GM19099 (cell line): ENCODE results near the gene PEBP1.
A peak's percentile ranks its signal among the peaks of the same experiment; 100 is the strongest.

ENCODE experiments used
- POLR2A ChIP-seq: IDR thresholded peaks from 3 replicates; pipeline ENCODE4 v1.6.1; 2011; ENCODE audit warnings: low read depth; ENCODE audit not compliant: insufficient read length; ENCODE audit errors: extremely low read depth

Gene PEBP1

GRCh38 chr12:118135788-118136558 is at the start of gene PEBP1:
PEBP1 (plus strand) TSS chr12:118136124; CDS start chr12:118136210, 86 bp downstream.
- TF ChIP-seq POLR2A, result peak; percentile 88

- TF ChIP-seq POLR2A, result no peak
Measured at GRCh38 chr12:118089782-118090181, 46.1 kb upstream of the PEBP1 start.

- TF ChIP-seq POLR2A, result no peak
Measured at GRCh38 chr12:118094039-118094438, 41.9 kb upstream of the PEBP1 start.

- TF ChIP-seq POLR2A, result no peak
Measured at GRCh38 chr12:118098401-118098800, 37.5 kb upstream of the PEBP1 start.

GRCh38 chr12:118098911-118099671 is 36.8 kb upstream of the PEBP1 start:
- no peak for TF ChIP-seq POLR2A

GRCh38 chr12:118101051-118101450 is 34.9 kb upstream of the PEBP1 start:
- TF ChIP-seq POLR2A, result no peak

GRCh38 chr12:118102070-118102469 is 33.9 kb upstream of the PEBP1 start:
- TF ChIP-seq POLR2A, result no peak

GRCh38 chr12:118102609-118103008 is 33.3 kb upstream of the PEBP1 start:
- TF ChIP-seq POLR2A, result no peak

GRCh38 chr12:118103201-118103600 is 32.7 kb upstream of the PEBP1 start:
- no peak for TF ChIP-seq POLR2A

- TF ChIP-seq POLR2A, result no peak
Measured at GRCh38 chr12:118103601-118104382, 32.1 kb upstream of the PEBP1 start, which contains the start of gene VSIG10. VSIG10 (minus strand) TSS chr12:118104011; CDS start chr12:118103671, 340 bp downstream.

- TF ChIP-seq POLR2A, result no peak
Measured at GRCh38 chr12:118107011-118107410, 28.9 kb upstream of the PEBP1 start.

- no peak for TF ChIP-seq POLR2A
Measured at GRCh38 chr12:118107694-118108093, 28.2 kb upstream of the PEBP1 start.

- TF ChIP-seq POLR2A, result no peak
Measured at GRCh38 chr12:118109088-118109487, 26.8 kb upstream of the PEBP1 start.

GRCh38 chr12:118119449-118119879 is 16.5 kb upstream of the PEBP1 start:
- no peak for TF ChIP-seq POLR2A
